ENCODE measurements around the gene CASS4. TPM values are rescaled to one million over a fixed set of nuclear protein-coding genes. Genes with fewer than 3 reads are reported as not detected.
A peak's percentile ranks its signal among the peaks of the same experiment; 100 is the strongest.

The CASS4 gene
- total RNA-seq, 1 donor from 2014 or later, result 0.74 TPM

- TF ChIP-seq POLR2A (IDR thresholded peaks at IDR 0.05) (no peak), CTCF (IDR thresholded peaks at IDR 0.05) (no peak), POLR2AphosphoS5 (IDR thresholded peaks at IDR 0.05; ENCODE audit: insufficient read depth in 1 of 2, low read depth in 1 of 2) (no peak)
- Histone ChIP-seq H3K36me3 (no peaks in the 10 kb centered on the region), H3K9me3 (no peaks in the 10 kb centered on the region), H3K4me1 (no peaks in the 10 kb centered on the region), H3K27me3 (no peaks in the 10 kb centered on the region), H3K27ac (no peak overlapping the region), H3K4me3 (no peak overlapping the region)
- intact Hi-C loops (cut with DNase I), result no loop called here
- DNase-seq (ENCODE audit: extremely low spot score in 2 of 2), result peak in 1 of 2 donors; percentile 25
Observed at GRCh38 chr20:56420940-56421688, 9.1 kb downstream of the CASS4 start.

- Histone ChIP-seq H3K27me3 (no peaks in the 10 kb centered on the region), H3K4me3 (no peak overlapping the region), H3K9me3 (no peaks in the 10 kb centered on the region), H3K4me1 (no peaks in the 10 kb centered on the region), H3K27ac (no peak overlapping the region), H3K36me3 (no peaks in the 10 kb centered on the region)
- TF ChIP-seq CTCF (IDR thresholded peaks at IDR 0.05) (no peak), POLR2A (IDR thresholded peaks at IDR 0.05) (no peak), POLR2AphosphoS5 (IDR thresholded peaks at IDR 0.05; ENCODE audit: insufficient read depth in 1 of 2, low read depth in 1 of 2) (no peak)
- intact Hi-C loops (cut with DNase I), result no loop called here
- peak in 1 of 2 donors; percentile 60 for DNase-seq (ENCODE audit: extremely low spot score in 2 of 2)
Observed at GRCh38 chr20:56422076-56422823, 10.2 kb downstream of the CASS4 start.

- DNase-seq (ENCODE audit: extremely low spot score in 2 of 2), result peak in 1 of 2 donors; percentile 42
- Histone ChIP-seq H3K27me3 (no peaks in the 10 kb centered on the region), H3K4me1 (no peaks in the 10 kb centered on the region), H3K36me3 (no peaks in the 10 kb centered on the region), H3K4me3 (no peak overlapping the region), H3K9me3 (no peaks in the 10 kb centered on the region), H3K27ac (no peak overlapping the region)
- no peak for TF ChIP-seq POLR2AphosphoS5 (IDR thresholded peaks at IDR 0.05; ENCODE audit: insufficient read depth in 1 of 2, low read depth in 1 of 2)
- no peak for TF ChIP-seq POLR2A (IDR thresholded peaks at IDR 0.05)
- TF ChIP-seq CTCF (IDR thresholded peaks at IDR 0.05), result no peak
- intact Hi-C loops (cut with DNase I), result no loop called here
Observed at GRCh38 chr20:56422824-56423189, 10.7 kb downstream of the CASS4 start.

GRCh38 chr20:56423211-56423610 lies 11.2 kb downstream of the CASS4 start:
- TF ChIP-seq POLR2AphosphoS5 (IDR thresholded peaks at IDR 0.05; ENCODE audit: insufficient read depth in 1 of 2, low read depth in 1 of 2) (no peak), CTCF (IDR thresholded peaks at IDR 0.05) (no peak), POLR2A (IDR thresholded peaks at IDR 0.05) (no peak)
- intact Hi-C loops (cut with DNase I), result no loop called here

GRCh38 chr20:56423886-56424285 lies 11.8 kb downstream of the CASS4 start:
- H3K4me1 ChIP-seq, result no peaks in the 10 kb centered on the region
- no peak overlapping the region for H3K27ac ChIP-seq
- H3K27me3 ChIP-seq, result no peaks in the 10 kb centered on the region
- intact Hi-C loops (cut with DNase I), result no loop called here
- H3K4me3 ChIP-seq, result no peak overlapping the region
- DNase-seq (ENCODE audit: extremely low spot score in 2 of 2), result no peak
- no peak for TF ChIP-seq POLR2AphosphoS5 (IDR thresholded peaks at IDR 0.05; ENCODE audit: insufficient read depth in 1 of 2, low read depth in 1 of 2)
- TF ChIP-seq POLR2A (IDR thresholded peaks at IDR 0.05), result no peak
- TF ChIP-seq CTCF (IDR thresholded peaks at IDR 0.05), result no peak
- H3K36me3 ChIP-seq, result no peaks in the 10 kb centered on the region
- no peaks in the 10 kb centered on the region for H3K9me3 ChIP-seq

More at GRCh38 chr20:56423211-56423610, 11.2 kb downstream of the CASS4 start:
- Histone ChIP-seq H3K36me3 (no peaks in the 10 kb centered on the region), H3K4me1 (no peaks in the 10 kb centered on the region), H3K27me3 (no peaks in the 10 kb centered on the region), H3K27ac (no peak overlapping the region), H3K9me3 (no peaks in the 10 kb centered on the region), H3K4me3 (no peak overlapping the region)
- DNase-seq (ENCODE audit: extremely low spot score in 2 of 2), result no peak
